ENCODE results near the gene PLXDC1. TPM values are rescaled to one million over a fixed set of nuclear protein-coding genes. Genes with fewer than 3 reads are reported as not detected.

The PLXDC1 gene
- total and polyA plus RNA-seq, 3 experiments from 2014 or later, result 2.5 to 10.3 (median 2.9) TPM

GRCh38 chr17:39143552-39144093 is 7.8 kb downstream of the PLXDC1 start:
- peaks cover 0 to 2% (median 0%) of the 10 kb centered on the region in 3 donors for H3K36me3 Mint-ChIP-seq
- H3K4me3 Mint-ChIP-seq, result no peak overlapping the region

GRCh38 chr17:39141915-39142664 is 9.3 kb downstream of the PLXDC1 start:
- no peaks in the 10 kb centered on the region for H3K27me3 ChIP-seq (ENCODE audit: insufficient read depth, low read length, poor library complexity, severe bottlenecking)
- ChIA-PET POLR2A (no interaction called here), CTCF (interaction anchor here (1.1 kb wide), 1 partner anchor 11 kb away, joined by 3 read pairs; no protein-coding TSS in a partner anchor)
- peaks cover 0 to 4% (median 0%) of the 10 kb centered on the region in 3 donors for H3K36me3 Mint-ChIP-seq
- no peak overlapping the region for H3K27ac Mint-ChIP-seq
- no peak overlapping the region for H3K27ac ChIP-seq (ENCODE audit: low read depth, low read length)
- no peaks in the 10 kb centered on the region for H3K9me3 Mint-ChIP-seq
- H3K4me1 ChIP-seq (ENCODE audit: insufficient read depth, low read length), result no peaks in the 10 kb centered on the region
- H3K9me3 ChIP-seq (ENCODE audit: low read length), result no peaks in the 10 kb centered on the region
- H3K4me3 ChIP-seq (ENCODE audit: low read length), result no peak overlapping the region
- H3K4me3 Mint-ChIP-seq, result no peak overlapping the region
- DNase-seq, result no peak
- H3K4me1 Mint-ChIP-seq, result peaks cover 0 to 14% (median 2%) of the 10 kb centered on the region in 3 donors
- no peaks in the 10 kb centered on the region for H3K36me3 ChIP-seq (ENCODE audit: insufficient read depth, low read length)
- H3K27me3 Mint-ChIP-seq, result no peaks in the 10 kb centered on the region

More at GRCh38 chr17:39143552-39144093, 7.8 kb downstream of the PLXDC1 start:
- CTCF ChIA-PET, result interaction anchor here (1.2 to 2.2 kb wide), 5 partner anchors 9 to 161 kb away, joined by 3 to 14 read pairs (median 4); no protein-coding TSS in a partner anchor
- Histone ChIP-seq H3K27me3 (ENCODE audit: insufficient read depth, low read length, poor library complexity, severe bottlenecking) (no peaks in the 10 kb centered on the region), H3K27ac (ENCODE audit: low read depth, low read length) (no peak overlapping the region), H3K9me3 (ENCODE audit: low read length) (no peaks in the 10 kb centered on the region), H3K36me3 (ENCODE audit: insufficient read depth, low read length) (no peaks in the 10 kb centered on the region), H3K4me3 (ENCODE audit: low read length) (no peak overlapping the region), H3K4me1 (ENCODE audit: insufficient read depth, low read length) (no peaks in the 10 kb centered on the region)
- DNase-seq, result no peak
- no peaks in the 10 kb centered on the region for H3K27me3 Mint-ChIP-seq
- POLR2A ChIA-PET, result no interaction called here
- H3K9me3 Mint-ChIP-seq, result no peaks in the 10 kb centered on the region
- H3K27ac Mint-ChIP-seq, result peak overlapping the region in 1 of 8 donors; percentile 40
- peaks cover 2 to 22% (median 5%) of the 10 kb centered on the region in 3 donors for H3K4me1 Mint-ChIP-seq

- no peaks in the 10 kb centered on the region for H3K27me3 ChIP-seq (ENCODE audit: insufficient read depth, low read length, poor library complexity, severe bottlenecking)
- Mint-ChIP-seq H3K4me3 (no peak overlapping the region), H3K27ac (no peak overlapping the region), H3K9me3 (no peaks in the 10 kb centered on the region), H3K36me3 (peaks cover 0 to 6% (median 2%) of the 10 kb centered on the region in 3 donors), H3K27me3 (no peaks in the 10 kb centered on the region), H3K4me1 (peaks cover 0 to 14% (median 2%) of the 10 kb centered on the region in 3 donors)
- H3K9me3 ChIP-seq (ENCODE audit: low read length), result no peaks in the 10 kb centered on the region
- CTCF ChIA-PET, result interaction anchor here (1.1 kb wide), 1 partner anchor 12 kb away, joined by 3 read pairs; no protein-coding TSS in a partner anchor
- POLR2A ChIA-PET, result no interaction called here
- H3K4me3 ChIP-seq (ENCODE audit: low read length), result no peak overlapping the region
- H3K36me3 ChIP-seq (ENCODE audit: insufficient read depth, low read length), result no peaks in the 10 kb centered on the region
- no peaks in the 10 kb centered on the region for H3K4me1 ChIP-seq (ENCODE audit: insufficient read depth, low read length)
- H3K27ac ChIP-seq (ENCODE audit: low read depth, low read length), result no peak overlapping the region
- DNase-seq, result no peak
Observed at GRCh38 chr17:39141294-39141693, 10.1 kb downstream of the PLXDC1 start.

- H3K4me3 ChIP-seq (ENCODE audit: low read length), result no peak overlapping the region
- DNase-seq, result no peak
- H3K4me3 Mint-ChIP-seq, result no peak overlapping the region
- H3K27me3 Mint-ChIP-seq, result no peaks in the 10 kb centered on the region
- H3K4me1 ChIP-seq (ENCODE audit: insufficient read depth, low read length), result no peaks in the 10 kb centered on the region
- no peaks in the 10 kb centered on the region for H3K9me3 Mint-ChIP-seq
- no peaks in the 10 kb centered on the region for H3K9me3 ChIP-seq (ENCODE audit: low read length)
- no peaks in the 10 kb centered on the region for H3K27me3 ChIP-seq (ENCODE audit: insufficient read depth, low read length, poor library complexity, severe bottlenecking)
- POLR2A ChIA-PET, result no interaction called here
- no peak overlapping the region for H3K27ac ChIP-seq (ENCODE audit: low read depth, low read length)
- CTCF ChIA-PET, result interaction anchor here (0.9 to 1.7 kb wide), 3 partner anchors 12 to 25 kb away, joined by 3 to 6 read pairs (median 4); partner anchors contain the start of gene PLXDC1
- H3K36me3 ChIP-seq (ENCODE audit: insufficient read depth, low read length), result no peaks in the 10 kb centered on the region
- peaks cover 0 to 14% (median 2%) of the 10 kb centered on the region in 3 donors for H3K36me3 Mint-ChIP-seq
- H3K4me1 Mint-ChIP-seq, result peaks cover 0 to 8% (median 0%) of the 10 kb centered on the region in 3 donors
- no peak overlapping the region for H3K27ac Mint-ChIP-seq
Observed at GRCh38 chr17:39139561-39139960, 11.9 kb downstream of the PLXDC1 start.

GRCh38 chr17:39139161-39139511 is 12.3 kb downstream of the PLXDC1 start:
- Histone ChIP-seq H3K4me3 (ENCODE audit: low read length) (no peak overlapping the region), H3K36me3 (ENCODE audit: insufficient read depth, low read length) (no peaks in the 10 kb centered on the region), H3K27ac (ENCODE audit: low read depth, low read length) (no peak overlapping the region), H3K4me1 (ENCODE audit: insufficient read depth, low read length) (no peaks in the 10 kb centered on the region), H3K27me3 (ENCODE audit: insufficient read depth, low read length, poor library complexity, severe bottlenecking) (no peaks in the 10 kb centered on the region), H3K9me3 (ENCODE audit: low read length) (no peaks in the 10 kb centered on the region)
- no peaks in the 10 kb centered on the region for H3K9me3 Mint-ChIP-seq
- H3K4me3 Mint-ChIP-seq, result no peak overlapping the region
- ChIA-PET CTCF (interaction anchor here (1.5 to 1.7 kb wide), 2 partner anchors 12 to 14 kb away, joined by 3 to 6 read pairs; partner anchors contain the start of gene PLXDC1), POLR2A (no interaction called here)
- no peaks in the 10 kb centered on the region for H3K27me3 Mint-ChIP-seq
- H3K36me3 Mint-ChIP-seq, result peaks cover 0 to 14% (median 2%) of the 10 kb centered on the region in 3 donors
- DNase-seq, result no peak
- peaks cover 0 to 5% (median 0%) of the 10 kb centered on the region in 3 donors for H3K4me1 Mint-ChIP-seq
- peak overlapping the region in 2 of 8 donors; percentile 58 to 64 for H3K27ac Mint-ChIP-seq

- CTCF ChIA-PET, result interaction anchor here (1.5 to 1.7 kb wide), 2 partner anchors 13 to 15 kb away, joined by 3 to 6 read pairs; partner anchors contain the start of gene PLXDC1
- no peaks in the 10 kb centered on the region for H3K36me3 ChIP-seq (ENCODE audit: insufficient read depth, low read length)
- H3K27me3 Mint-ChIP-seq, result no peaks in the 10 kb centered on the region
- H3K9me3 Mint-ChIP-seq, result no peaks in the 10 kb centered on the region
- H3K4me3 ChIP-seq (ENCODE audit: low read length), result no peak overlapping the region
- H3K4me3 Mint-ChIP-seq, result no peak overlapping the region
- no peaks in the 10 kb centered on the region for H3K4me1 ChIP-seq (ENCODE audit: insufficient read depth, low read length)
- DNase-seq, result no peak
- no peaks in the 10 kb centered on the region for H3K9me3 ChIP-seq (ENCODE audit: low read length)
- no peaks in the 10 kb centered on the region for H3K27me3 ChIP-seq (ENCODE audit: insufficient read depth, low read length, poor library complexity, severe bottlenecking)
- no peak overlapping the region for H3K27ac ChIP-seq (ENCODE audit: low read depth, low read length)
- H3K27ac Mint-ChIP-seq, result peak overlapping the region in 5 of 8 donors; percentile 10 to 66 (median 58)
- peaks cover 0 to 5% (median 0%) of the 10 kb centered on the region in 3 donors for H3K4me1 Mint-ChIP-seq
- peaks cover 0 to 14% (median 2%) of the 10 kb centered on the region in 3 donors for H3K36me3 Mint-ChIP-seq
- POLR2A ChIA-PET, result no interaction called here
Observed at GRCh38 chr17:39138431-39139160, 12.8 kb downstream of the PLXDC1 start.

- Histone ChIP-seq H3K27ac (ENCODE audit: low read depth, low read length) (no peak overlapping the region), H3K27me3 (ENCODE audit: insufficient read depth, low read length, poor library complexity, severe bottlenecking) (no peaks in the 10 kb centered on the region), H3K4me1 (ENCODE audit: insufficient read depth, low read length) (no peaks in the 10 kb centered on the region), H3K36me3 (ENCODE audit: insufficient read depth, low read length) (no peaks in the 10 kb centered on the region), H3K4me3 (ENCODE audit: low read length) (no peak overlapping the region), H3K9me3 (ENCODE audit: low read length) (no peaks in the 10 kb centered on the region)
- Mint-ChIP-seq H3K27me3 (no peaks in the 10 kb centered on the region), H3K27ac (peak overlapping the region in 1 of 8 donors; percentile 78), H3K36me3 (peaks cover 0 to 23% (median 4%) of the 10 kb centered on the region in 3 donors), H3K4me3 (no peak overlapping the region), H3K9me3 (no peaks in the 10 kb centered on the region), H3K4me1 (peaks cover 0 to 5% (median 2%) of the 10 kb centered on the region in 3 donors)
- ChIA-PET POLR2A (no interaction called here), CTCF (no interaction called here)
- DNase-seq, result no peak
Observed at GRCh38 chr17:39134878-39135277, 16.6 kb downstream of the PLXDC1 start.

All from CD8-positive, alpha-beta memory T cell (primary cell).